T1000 (cell line): ENCODE results near the gene MRRF.
"Not testable (repeated sequence)": the region's sequence is repeated elsewhere in the genome, so short reads cannot be mapped to it uniquely, and the experiment has no call there.

Source experiments
- DNase-seq: peaks from one replicate; lab custom pipeline; 2025; ENCODE audit warnings: mixed read lengths; lab: John Stamatoyannopoulos, UW

MRRF gene

DNA sequence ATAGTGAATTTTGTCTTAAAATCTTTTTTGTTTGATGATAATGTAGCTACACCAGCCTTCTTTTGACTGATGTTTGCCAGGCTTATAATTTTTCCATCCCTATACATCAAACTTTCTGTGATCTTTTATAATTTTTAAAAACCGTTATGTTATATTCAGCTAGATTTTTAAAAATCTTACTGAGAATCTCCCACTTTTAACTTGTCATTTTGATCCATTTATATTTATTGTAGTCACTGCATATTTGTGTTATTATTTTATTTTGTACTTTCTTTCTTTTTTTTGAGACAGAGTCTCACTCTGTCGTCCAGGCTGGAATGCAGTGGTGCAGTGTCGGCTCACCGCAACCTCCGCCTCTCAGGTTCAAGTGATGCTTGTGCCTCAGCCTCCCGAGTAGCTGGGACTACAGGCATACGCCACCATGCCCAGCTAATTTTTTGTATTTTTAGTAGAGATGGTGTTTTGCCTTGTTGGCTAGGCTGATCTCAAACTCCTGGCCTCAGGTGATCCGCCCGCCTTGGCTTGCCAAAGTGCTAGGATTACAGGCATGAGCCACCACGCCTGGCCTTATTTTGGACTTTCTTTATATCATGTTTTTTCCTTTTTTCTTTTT lies 12.7 kb downstream of the MRRF start:
- no peak for DNase-seq

DNA sequence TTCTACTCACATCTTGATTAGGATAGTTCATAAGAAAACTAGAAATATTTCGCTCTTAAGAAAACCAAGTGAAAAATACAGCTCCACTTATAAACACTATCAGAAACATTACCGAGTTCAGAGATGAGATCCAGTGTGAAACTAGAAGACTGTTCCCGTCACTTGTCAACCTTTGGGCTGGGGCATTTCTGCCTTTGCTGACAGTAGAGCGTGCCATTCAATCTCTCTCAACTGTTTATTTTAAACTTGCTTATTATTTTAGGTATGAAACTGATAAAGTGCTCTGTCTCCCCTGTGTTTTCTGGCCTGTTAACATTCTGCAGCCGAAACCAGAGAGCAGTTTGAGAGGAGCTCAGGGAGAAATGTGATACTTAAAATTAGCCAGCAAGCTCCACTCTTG lies 16.7 kb downstream of the MRRF start:
- no peak for DNase-seq

DNA sequence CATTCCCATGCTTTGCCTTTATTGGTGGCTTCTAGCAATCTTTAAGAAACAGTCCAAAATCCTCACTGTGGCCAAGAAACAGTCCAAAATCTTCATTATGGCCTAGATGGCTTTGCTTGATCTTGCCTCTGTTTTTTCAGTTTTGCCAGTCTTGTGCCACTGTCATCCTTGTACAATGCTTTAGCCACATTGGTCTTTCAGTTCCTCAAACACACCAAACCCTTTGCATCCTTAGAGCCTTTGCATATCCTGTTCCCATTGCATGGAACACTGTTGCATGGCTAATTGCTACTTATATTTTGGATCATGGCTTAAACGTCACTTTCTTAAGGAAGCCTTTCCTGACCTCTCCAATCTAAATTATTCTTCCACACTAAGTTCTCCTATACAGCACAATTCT lies 22.1 kb downstream of the MRRF start:
- no peak for DNase-seq

DNA sequence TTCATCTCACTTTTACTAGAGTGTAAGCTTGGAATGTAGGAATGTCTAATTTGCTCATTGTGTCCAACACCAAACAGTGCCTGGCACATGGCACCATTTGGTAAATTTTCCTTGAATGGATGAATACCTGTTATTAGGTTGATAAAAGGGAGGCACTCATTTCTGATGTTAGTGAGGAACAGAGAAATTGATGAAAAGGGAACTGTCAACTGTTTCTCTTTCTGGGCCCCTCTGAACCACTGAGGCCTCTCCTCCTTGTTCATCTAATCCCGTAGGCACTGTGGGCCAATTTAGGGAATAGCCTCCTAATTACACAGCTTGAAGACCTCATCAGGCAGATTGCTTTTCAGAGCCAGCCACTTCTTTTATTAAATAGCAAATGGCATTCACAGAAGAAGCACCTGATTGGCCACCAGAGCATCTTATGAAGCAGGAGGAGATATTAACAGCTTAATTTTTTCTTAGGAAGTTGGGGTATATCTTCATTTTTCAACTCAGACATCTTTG lies 22.6 kb downstream of the MRRF start:
- DNase-seq: no peak

DNA sequence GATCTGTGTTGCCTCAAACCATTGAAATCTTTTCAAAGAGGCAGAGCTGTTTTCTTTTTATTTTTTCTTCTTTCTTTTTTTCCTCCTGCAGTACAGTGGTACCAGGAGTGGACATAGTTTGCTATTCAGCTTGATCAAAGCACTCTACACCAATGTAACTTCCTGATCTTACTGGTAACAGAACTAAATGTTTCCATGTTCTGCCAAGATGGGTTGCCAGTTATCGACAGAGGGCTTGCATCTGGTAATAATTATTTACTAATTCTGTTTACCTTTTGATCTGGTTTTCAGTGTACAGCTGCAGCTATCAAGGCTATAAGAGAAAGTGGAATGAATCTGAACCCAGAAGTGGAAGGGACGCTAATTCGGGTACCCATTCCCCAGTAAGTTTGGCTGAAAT lies 26.8 kb downstream of the MRRF start:
- DNase-seq: no peak

DNA sequence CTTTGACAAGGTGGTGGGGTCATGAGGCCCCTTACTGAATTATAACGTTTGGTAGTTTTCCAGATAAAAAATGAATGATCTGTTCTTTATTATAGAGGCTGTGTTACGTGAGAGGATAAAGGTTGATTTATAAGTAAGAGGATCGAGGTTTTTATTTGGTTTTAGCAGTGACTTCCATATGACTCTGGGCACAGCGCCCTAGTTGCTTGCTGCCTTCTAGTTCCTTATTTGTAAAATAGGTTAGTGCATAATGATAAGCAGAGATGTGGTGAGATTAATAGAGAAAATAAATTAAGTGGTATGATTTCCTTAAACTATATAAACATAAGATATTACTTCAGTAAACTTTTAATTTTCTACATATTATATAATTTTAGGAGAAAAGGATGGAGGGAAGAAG lies 29.8 kb downstream of the MRRF start:
- DNase-seq: no peak

DNA sequence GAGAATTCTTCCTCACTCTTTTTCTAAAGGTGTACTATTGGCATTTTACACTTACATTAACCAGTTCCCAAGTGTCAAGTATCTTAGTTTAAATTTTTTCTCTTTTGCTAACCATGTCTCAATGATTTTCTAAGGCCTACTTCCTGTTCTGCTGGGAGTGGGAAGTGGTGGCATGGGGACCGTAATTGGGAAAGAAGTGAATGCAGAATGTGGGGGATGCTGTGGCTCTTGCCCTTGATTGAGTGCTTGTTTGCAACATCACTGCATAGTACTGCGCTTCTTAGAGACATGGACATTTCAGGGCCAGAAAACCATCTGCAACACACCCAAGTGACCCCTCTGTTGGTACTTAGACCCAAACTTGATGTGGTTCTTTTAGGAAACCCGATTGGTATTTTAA lies 32.8 kb downstream of the MRRF start:
- DNase-seq: no peak

DNA sequence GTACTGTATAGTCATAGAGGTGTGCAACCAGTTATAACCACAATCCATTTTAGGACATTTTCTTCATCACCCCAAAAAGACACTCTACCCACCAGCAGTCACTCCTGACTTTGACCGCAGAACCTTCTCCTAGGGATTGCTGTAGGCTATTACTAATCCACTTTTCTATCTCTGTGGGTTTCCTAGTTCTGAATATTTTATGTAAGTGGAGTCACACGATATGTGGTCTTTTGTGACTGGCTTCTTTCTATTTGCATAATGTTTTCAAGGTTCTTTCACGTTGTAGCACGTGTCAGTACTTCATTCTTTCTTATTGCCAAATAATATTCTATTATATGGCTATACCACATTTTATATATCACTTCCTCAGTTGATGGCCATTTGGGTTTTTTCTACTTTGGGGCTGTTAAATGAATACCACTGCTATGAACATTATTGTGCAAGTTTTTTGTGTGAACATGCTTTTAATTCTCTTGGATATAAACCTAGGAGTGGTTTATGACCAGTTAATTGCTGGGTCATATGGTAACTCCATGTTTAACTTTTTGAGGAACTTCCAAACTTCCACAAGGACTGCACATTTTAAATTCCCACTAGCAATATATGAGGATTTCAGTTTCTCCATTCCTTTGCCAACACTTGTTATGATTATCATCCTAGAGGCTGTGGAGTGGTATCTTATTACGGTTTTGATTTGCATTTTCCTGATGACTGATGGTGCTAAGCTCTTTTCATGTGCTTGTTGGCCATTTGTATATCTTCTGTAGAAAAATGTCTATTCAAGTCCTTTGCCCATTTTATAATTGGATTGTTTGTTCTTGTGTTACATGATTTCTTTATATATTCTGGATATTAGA lies 37.8 kb downstream of the MRRF start:
- no peak for DNase-seq

DNA sequence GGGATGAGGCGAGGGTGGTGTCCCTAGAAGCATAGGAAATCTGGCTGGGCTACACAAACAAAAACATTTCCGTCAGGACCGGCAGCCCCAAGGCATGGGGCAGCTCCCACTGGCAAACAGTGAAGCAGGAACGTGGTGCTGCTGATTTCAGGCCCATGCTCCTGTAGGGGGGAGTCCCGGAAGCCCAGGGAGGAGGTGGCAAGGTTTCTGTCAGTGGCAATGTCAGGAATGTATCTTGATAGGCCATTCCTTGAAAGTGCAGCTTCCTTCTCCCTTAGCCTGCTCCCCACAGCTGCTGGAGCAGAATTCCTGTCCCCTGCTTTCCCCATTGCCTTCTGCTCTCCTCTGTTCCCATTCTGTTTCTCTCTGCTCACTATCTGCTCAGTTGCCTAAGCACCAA lies 42.4 kb downstream of the MRRF start:
- no peak for DNase-seq

DNA sequence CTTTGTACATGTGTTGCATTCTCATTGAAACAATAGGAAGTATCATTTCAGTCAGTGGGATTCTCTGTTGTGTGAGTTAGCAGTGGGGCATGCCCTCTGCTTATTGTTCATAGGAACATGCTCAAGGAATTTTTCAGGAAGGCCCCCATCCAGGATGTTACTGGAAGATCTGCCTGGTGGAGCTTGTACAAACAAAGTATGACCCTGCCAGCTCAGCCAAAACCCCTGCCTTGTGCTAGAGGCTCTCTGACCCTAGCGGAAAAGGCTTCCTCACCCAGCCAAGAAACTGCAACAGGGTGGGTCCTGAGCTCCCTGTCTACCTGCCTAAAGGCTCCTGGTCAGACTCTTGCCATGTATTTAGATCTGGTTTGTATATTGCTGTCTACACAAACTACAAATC lies 43.2 kb downstream of the MRRF start:
- no peak for DNase-seq

DNA sequence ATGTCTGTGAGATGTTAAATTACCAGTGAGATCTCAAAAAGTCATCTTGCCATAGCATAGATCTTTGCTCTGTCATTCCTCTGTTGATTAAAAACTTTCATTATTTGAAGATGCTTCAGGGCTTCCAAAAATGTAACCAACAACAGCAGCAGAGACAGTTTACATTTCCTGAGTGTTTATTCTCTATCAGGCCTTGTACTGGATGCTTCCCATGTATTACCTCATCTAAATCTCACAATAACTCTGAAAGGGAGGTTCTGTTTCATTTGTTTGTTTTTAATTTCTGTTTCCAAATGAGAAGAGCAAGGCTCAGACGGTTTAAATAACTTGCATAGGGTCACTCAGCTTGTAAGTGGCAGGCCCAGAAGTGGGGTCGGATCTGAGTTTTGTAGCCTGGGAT lies 45.2 kb downstream of the MRRF start:
- DNase-seq: no peak

DNA sequence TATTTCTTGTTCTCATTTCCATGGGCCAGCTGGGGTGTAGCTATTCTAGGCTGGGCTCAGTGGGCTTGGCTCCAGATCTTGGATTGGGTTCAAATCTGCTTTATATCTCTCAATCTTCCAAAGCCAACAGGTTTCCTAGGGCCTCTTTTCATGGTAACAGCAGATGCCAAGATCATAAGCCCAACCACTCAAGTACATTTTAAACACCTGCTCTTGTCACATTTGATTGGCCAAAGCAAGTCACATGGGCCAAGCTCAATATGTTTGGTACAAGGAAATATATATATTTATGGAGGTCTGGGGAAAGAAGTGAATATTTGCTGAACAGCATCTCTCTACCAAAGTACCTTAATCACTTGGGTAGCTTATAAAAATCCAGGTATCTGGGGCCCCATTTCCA lies 49.5 kb downstream of the MRRF start:
- no peak for DNase-seq

DNA sequence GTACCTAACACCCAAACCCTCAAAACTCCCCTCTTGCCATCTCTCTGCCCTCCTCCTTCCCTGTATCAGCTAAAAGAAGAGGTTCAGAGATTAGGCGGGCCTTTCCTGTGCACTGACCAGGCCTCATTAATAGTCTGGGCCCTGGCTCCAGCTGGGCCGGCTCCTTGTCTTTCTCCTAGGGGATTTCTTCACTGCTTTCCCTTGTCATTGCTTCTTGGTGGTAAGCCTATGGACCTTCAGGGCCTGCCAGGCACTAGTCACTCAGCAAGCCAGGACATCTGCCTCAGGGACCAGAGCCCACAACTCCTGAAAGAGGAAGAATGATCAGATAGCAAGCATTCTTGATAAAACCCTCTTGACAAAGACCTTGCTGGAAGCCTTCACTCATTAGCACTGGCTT lies 50.9 kb downstream of the MRRF start:
- DNase-seq: no peak

DNA sequence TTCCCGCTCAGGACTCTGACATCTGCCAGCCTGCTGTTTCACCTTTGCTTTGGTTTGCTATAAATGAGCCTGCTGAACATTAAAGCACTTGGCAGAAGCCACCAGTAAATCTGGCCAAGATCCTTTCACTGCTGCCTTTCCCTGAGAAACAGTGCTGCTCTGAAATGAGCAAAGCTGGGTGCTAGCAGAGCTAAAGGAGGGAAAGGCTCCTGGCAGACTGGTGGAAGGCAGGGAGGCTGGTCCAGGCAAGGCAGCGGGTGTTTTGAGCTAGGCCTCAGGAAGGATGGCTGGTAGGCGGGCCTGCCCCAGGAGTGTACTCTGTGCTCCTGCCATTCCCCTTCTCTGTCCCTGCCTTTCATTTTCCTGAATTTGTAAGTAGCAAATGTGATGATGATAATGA lies 53.6 kb downstream of the MRRF start:
- no peak for DNase-seq

DNA sequence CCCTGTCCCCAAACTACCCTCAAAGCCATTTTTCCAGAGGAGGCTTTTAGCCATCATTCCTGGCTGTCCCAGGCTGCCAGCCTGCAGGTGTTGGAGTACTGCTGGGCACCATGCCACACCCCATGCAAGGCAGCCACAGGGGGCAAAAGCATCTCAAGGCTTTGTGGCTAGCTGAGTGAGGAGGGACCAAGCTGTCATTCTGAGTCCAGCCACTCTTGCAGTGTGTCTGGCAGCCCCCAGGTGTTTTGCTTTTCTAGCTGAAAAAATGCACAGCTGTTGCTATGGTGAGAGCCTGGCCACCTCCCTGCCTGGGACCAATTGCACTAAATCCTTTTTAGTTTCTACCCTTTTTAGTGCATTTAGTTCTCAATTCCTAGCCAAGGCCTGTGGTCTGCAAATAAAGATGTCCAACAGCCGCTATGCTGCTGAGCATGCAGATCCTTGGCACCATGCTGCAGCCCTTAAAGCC lies 55.8 kb downstream of the MRRF start:
- no peak for DNase-seq

DNA sequence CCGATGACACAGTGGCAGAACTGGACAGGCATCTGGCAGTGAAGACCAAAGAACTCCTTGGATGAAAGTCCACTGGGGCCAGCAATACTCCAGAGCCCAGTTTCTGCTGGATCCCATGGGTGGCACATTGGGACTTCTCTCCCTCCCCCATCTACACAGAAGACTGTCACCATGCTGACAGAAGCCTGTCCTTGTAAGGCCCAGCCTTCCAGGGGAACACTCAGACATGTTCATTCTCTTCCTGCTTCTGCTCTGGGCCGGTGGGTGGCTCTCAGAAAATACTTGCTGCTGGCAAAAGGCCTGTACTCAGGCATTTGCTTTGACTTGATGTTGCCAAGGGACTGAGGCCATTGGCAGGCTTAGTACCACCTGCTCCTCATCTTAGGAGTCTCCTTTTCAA lies 57.9 kb downstream of the MRRF start:
- no peak for DNase-seq

DNA sequence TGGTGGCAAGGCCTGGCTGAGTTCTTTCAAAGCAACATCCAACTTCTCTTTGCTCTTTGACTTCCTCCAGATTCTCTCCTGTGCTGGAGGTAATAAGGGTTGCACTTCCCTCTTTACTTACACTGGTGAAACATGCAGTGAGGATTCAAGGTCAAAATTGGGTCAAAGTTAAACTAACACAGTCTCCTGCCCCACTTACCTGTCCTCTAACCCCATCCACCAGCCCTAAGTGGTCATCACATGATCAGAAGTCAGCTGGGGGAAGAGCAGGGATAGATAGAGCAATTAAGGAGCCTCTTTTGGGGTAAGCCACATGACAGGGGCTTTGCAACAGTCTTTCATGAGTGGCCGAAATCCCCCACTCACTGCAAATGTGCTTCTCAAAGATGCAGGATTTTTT lies 60.0 kb downstream of the MRRF start:
- DNase-seq: not testable (repeated sequence)

DNA sequence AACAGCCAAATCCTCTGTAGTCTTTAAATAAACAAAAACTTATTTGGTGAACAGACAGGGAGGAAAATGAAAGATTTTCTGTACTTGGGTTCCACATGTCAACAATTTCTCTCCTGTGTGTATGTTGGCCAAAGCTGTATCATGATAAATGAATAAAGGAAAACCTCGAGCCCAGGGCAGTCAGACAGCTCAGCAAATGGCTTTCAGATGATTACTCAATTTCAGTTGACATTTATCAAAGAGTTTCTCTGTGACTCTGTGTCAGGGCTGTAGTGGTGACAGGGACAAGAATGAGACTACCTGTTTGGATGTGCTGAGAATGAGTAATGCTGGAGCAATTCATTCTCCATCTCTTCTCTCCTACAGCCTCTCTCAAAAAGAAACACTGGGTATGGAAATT lies 60.4 kb downstream of the MRRF start:
- DNase-seq: no peak

DNA sequence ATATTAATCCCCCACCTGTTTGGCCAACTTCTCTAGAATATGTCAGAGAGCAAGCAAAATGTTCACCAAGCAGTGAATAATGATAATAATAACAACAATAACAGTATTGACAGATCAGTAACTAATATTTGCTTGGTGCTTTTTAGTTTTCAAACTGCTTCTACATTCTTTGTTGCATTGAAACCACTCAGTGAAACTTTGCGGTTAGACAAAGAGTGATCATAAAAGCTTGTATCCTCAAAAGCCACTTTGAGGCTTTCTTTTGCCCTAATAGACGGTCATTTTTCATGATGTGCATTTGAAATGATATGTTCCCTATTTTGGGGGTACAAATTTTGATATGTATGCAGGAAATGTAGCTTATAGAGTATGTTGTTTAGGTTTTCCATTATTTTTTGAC lies 62.5 kb downstream of the MRRF start:
- DNase-seq: no peak

DNA sequence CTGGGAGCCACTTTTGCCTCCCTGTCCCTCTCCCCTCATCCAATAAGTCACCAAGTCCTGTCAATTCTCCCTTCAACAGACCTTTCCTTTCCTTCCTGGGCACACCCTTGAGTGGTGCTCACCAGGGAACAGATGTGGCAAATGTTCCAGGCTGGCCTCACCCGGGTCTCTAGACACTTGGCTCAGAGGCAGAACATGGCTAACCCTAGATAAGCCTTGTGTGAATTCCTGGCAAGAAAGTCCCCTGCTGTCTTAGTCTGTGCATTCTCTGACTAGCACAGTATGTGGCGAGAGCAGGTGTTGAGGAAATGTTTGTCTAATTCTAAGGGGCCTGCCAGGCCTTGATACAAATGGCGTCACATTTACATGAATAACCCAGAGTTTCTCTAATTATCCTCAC lies 64.9 kb downstream of the MRRF start:
- no peak for DNase-seq

DNA sequence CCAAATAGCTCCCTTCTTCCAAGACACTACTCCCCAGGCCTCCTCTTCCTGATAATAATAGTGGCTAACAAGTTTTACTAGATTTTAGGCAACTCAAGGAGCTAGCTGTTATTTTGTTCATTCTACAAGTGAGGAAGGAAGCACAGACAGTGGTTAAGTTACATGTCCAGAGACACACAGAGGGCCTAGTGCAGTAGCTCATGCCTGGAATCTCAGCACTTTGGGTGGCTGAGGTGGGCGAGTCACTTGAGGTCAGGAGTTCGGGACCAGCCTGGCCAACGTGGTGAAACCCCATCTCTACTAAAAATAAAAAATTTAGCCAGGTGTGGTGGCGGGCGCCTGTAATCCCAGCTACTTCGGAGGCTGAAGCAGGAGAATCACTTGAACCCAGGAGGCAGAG lies 65.8 kb downstream of the MRRF start:
- DNase-seq: not testable (repeated sequence)

DNA sequence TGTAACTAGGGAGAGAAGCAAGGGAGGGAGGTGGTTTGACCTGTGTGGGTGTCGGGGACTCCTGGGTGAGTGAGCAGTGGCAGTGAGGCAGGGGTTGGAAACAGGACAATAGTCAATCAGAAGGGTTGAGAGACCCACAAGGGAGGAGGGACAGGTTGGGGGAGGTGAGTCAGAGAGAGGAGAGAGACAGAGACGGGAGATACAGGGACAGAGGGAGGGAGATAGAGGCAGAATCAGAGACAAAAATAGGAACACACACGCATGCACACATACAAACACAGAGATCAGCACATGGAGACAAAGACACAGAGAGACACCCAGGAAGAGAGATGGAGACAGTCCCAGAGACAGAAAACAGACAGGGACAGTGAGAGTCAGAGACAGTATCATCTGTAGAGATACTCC lies 66.8 kb downstream of the MRRF start:
- DNase-seq: no peak

DNA sequence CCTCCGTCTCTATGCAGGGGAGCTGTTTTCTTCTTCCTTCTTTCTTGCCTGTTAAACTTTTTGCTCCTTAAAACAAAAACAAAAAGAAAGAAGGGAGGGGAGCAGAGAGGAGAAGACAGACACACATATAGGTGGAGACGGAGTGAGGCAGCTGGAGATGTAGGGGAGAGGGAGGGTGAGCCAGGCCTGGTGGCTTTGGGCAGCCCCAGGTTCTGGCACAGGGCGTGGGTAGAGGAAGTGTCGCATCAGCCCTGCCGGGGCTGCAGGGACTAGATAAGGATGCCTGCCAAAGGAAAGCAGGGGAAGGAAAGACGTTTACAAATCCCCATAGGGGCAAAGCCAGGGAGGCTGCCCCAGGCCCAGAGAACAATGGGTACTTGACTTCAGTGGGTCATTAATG lies 67.4 kb downstream of the MRRF start:
- no peak for DNase-seq

DNA sequence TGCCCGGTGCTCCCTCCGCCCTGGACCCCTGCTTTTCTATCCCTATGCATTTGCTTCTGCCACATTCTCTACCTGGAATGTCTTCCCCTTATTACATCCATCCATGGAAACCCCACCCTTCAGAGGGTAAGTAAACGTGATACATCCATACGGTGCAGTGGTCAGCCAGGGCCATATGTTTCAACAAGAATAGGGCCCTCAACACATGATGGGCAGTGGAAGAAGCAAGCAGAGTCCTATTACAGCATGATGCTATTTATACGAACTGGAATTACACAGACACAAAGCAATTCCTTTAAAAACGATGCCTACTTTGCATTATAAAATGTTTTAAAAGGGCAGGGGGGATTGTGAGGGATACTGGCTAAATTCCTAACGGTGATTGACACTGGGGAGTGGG lies 68.0 kb downstream of the MRRF start:
- DNase-seq: no peak
